IPS DF 6.9 (cell line): Measurements from ENCODE around the gene FAM217B.

Experiments
- DNase-seq: peaks from one replicate; pipeline ENCODE4 v3.0.0-alpha.2; 2013; ENCODE audit warnings: low read depth, low spot score
- H3K27ac ChIP-seq: one replicate; pipeline ENCODE4 v1.5.1; 2013; ENCODE audit warnings: low read length, control low read depth
- H3K27me3 ChIP-seq: 2 replicates; pipeline ENCODE4 v1.6.1; 2013; ENCODE audit warnings: mild to moderate bottlenecking, low read length; ENCODE audit not compliant: control insufficient read depth, insufficient read depth
- H3K36me3 ChIP-seq: 2 replicates; pipeline ENCODE4 v1.6.1; 2013; ENCODE audit warnings: low read length; ENCODE audit not compliant: control insufficient read depth, insufficient read depth
- H3K4me1 ChIP-seq: 2 replicates; pipeline ENCODE4 v1.6.1; 2013; ENCODE audit warnings: low read length; ENCODE audit not compliant: control insufficient read depth, insufficient read depth
- H3K4me3 ChIP-seq: 2 replicates; pipeline ENCODE4 v1.5.1; 2013; ENCODE audit warnings: mild to moderate bottlenecking, low read length
- H3K9me3 ChIP-seq: 2 replicates; pipeline ENCODE4 v1.6.1; 2013; ENCODE audit warnings: low read length, inconsistent platforms; ENCODE audit not compliant: control insufficient read depth, insufficient read depth
- WGBS: extraction: QIAGEN DNeasy Blood & Tissue Kit; methylation state at CpG from one replicate; pipeline ENCODE4 v1.1.7; 2013; ENCODE audit warnings: mixed read lengths, missing lambda C conversion rate; ENCODE audit not compliant: insufficient read length, insufficient coverage; 5-methylcytosine and 5-hydroxymethylcytosine counted together

The FAM217B gene

DNA sequence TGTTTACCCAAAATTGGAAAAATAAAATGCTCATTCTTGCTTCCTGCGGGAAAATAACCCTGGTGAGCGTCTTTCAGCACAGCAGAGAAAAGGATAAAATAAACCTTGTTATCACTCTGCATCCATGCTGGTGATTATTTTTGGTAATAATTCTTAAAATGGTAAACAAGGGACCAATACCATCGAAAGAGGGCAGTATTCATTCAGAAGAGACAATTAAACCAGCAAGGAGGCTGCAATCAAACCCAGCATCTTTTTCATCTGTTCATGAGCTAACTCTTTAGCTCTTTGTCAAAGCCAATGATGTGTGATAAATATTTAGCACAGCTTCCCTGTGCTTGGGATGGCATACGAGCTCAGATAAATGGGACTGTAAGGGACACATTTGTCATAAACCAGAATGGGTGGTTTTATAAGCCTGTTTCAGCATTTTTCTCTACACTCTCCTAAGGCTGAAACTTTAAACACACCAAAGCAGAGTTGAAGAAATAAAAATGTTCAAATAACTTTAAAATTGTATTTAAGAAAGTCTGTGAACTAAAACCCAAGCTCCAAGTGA is 52.4 kb downstream of the FAM217B start:
- Histone ChIP-seq H3K27ac (no peak overlapping the region), H3K27me3 (no peaks in the 10 kb centered on the region), H3K4me3 (no peak overlapping the region), H3K9me3 (no peaks in the 10 kb centered on the region), H3K4me1 (peaks cover 4% of the 10 kb centered on the region; the same call in 1 of the 2 replicates), H3K36me3 (no peaks in the 10 kb centered on the region)
- no peak for DNase-seq
- WGBS = no CpG with 5 or more reads among the region's 4 CpGs

DNA sequence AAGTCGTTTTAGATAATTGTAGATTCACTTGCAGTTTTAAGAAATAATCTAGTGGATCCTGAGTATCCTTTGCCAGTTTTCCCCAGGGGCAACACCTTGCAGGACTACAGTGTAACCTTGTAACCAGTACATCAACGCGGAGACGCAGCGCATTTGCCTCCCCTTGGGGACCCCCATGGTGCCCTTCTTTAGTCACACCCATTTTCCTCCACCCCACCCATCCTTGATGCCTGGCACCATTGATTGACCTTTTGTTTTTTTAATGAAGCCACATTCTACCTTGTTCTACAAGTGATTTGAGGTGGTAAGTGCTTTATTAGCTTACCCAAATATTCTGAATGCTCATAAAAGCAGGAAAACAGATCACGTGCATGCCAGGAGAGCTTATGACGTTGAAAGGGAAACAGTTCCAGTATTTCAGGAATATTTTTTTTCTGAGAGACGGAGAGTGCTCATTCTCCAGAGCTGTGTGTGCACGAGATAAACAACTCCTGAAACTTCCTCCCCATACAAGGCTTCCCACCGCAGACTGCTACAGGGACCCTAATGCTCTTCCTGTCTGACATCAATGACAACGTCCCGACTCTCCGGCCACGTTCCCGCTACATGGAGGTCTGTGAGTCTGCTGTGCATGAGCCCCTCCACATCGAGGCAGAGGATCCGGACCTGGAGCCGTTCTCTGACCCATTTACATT is 53.7 kb downstream of the FAM217B start:
- no CpG with 5 or more reads among the region's 18 CpGs for WGBS
- H3K4me3 ChIP-seq = peak overlapping the region; percentile 13; the same call in 1 of the 2 replicates
- no peaks in the 10 kb centered on the region for H3K36me3 ChIP-seq
- DNase-seq = no peak
- no peak overlapping the region for H3K27ac ChIP-seq
- H3K9me3 ChIP-seq = no peaks in the 10 kb centered on the region
- peaks cover 2% of the 10 kb centered on the region; the same call in 1 of the 2 replicates for H3K4me1 ChIP-seq
- H3K27me3 ChIP-seq = no peaks in the 10 kb centered on the region

DNA sequence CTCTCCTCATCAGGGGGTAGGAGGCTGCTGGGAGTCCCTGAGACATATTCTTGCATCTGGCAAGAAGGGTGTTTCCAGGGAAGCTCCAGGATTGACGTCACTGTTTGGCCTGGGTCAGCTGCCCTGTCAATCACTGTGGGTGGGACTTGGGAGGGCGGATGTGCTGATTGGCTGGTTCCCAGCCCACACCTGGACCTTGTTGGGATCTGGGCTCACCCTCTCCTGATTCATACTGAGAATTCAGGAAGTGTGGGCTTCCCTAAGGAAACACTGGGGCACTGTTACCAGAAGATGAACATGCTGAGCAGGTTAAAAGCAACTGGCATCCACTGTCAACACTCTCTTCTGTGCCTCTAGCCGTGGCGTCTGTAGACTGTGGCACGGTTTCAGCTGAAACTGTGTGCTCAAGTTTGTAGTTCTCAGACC is 54.5 kb downstream of the FAM217B start:
- H3K4me3 ChIP-seq = peak overlapping the region; percentile 13; the same call in 1 of the 2 replicates
- H3K27me3 ChIP-seq = no peaks in the 10 kb centered on the region
- peak; percentile 86 for DNase-seq
- H3K4me1 ChIP-seq = peaks cover 2% of the 10 kb centered on the region; the same call in 1 of the 2 replicates
- no peaks in the 10 kb centered on the region for H3K9me3 ChIP-seq
- H3K36me3 ChIP-seq = no peaks in the 10 kb centered on the region
- no CpG with 5 or more reads among the region's 5 CpGs for WGBS
- no peak overlapping the region for H3K27ac ChIP-seq

DNA sequence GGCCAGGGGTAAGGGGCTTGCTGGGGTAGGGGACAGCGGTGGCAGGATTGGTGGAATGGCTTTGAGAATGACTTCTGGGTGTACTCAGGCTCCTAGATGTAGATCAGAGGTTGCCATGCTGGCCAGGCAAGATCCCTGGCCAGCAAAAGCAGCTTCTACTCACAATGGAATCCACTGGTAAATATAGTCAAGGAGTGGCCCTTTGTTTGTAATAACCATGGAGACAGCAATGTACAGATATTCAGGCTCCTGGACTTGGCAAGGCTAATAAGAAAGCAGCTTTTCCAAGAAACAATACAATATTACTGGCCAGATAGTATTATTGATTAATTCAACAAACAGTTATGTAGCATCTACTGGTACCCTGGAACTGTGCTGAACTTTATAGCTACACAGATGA is 55.9 kb downstream of the FAM217B start:
- Histone ChIP-seq H3K4me3 (no peak overlapping the region), H3K36me3 (no peaks in the 10 kb centered on the region), H3K27ac (no peak overlapping the region), H3K9me3 (no peaks in the 10 kb centered on the region), H3K4me1 (peaks cover 2% of the 10 kb centered on the region; the same call in 1 of the 2 replicates), H3K27me3 (no peaks in the 10 kb centered on the region)
- DNase-seq = no peak
- no CpG with 5 or more reads among the region's 1 CpG for WGBS

DNA sequence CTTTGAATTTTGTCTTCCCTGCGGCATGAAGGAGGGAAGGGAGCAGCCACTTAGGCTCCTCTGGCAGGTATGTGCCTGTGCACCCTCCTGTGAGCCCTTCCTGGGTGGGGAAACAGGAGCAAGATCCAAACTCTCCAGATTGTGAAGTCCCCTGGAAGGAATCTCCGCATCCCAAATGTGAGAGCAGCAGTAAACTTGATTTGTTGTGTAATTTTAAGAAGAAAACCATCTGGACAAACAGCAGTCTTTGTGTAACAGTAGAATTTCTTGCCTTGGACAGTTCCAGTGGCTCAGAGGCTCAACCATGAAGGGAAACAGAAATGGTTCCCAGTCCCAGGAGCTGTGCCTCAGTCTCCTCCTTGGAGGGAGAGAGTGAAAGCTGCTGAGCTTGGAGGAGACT is 57.7 kb downstream of the FAM217B start:
- Histone ChIP-seq H3K36me3 (no peaks in the 10 kb centered on the region), H3K4me3 (no peak overlapping the region), H3K27ac (no peak overlapping the region), H3K9me3 (no peaks in the 10 kb centered on the region), H3K27me3 (no peaks in the 10 kb centered on the region), H3K4me1 (peaks cover 2% of the 10 kb centered on the region; the same call in 1 of the 2 replicates)
- DNase-seq = no peak
- WGBS = no CpG with 5 or more reads among the region's 2 CpGs
